T-cell (primary cell): ENCODE results near the gene TET2. TPM values are rescaled to one million over a fixed set of nuclear protein-coding genes. Genes with fewer than 3 reads are reported as not detected.

Source experiments
- ATAC-seq, 4 experiments: fragments of 200-7000 bp in 3 of 4; fragments of 150-1000 bp in 1 of 4; cut with Tn5 transposase; replicated peaks in 1 of 4; 1 replicate in 3 of 4; 2 replicates in 1 of 4; pipeline ENCODE4 v1.10.0; 2021; ENCODE audit warnings: moderate library complexity in 3 of 4, mild to moderate bottlenecking in 2 of 4, moderate number of reproducible peaks in 1 of 4
- CTCF ChIA-PET, 2 donors: fragments of 300-600 bp; sonication (Branson Sonifier 250); formaldehyde crosslinking; loops; one replicate each; lab custom pipeline; 2022; ENCODE audit warnings: antibody characterized with exemption in 2 of 2; lab: Charles Lee
- POLR2A ChIA-PET, 2 donors: fragments of 300-600 bp; sonication (Branson Sonifier 250); formaldehyde crosslinking; loops; one replicate each; lab custom pipeline; 2022; ENCODE audit warnings: antibody characterized with exemption in 2 of 2; lab: Charles Lee
- DNase-seq, 35 experiments: peaks; one replicate each; pipeline versions ENCODE4 v3.0.0 to v3.0.0-alpha.2; 2013 to 2023
- H3K27ac ChIP-seq: one replicate; pipeline ENCODE4 v1.5.1; 2013; ENCODE audit warnings: low read length
- H3K27me3 ChIP-seq, 2 experiments: replicated peaks in 1 of 2; 1 replicate in 1 of 2; 2 replicates in 1 of 2; pipeline versions ENCODE4 v1.6.1 to v1.7.0; 2013; ENCODE audit warnings: low read length in 1 of 2, mixed read lengths in 1 of 2; ENCODE audit not compliant: control insufficient read depth in 2 of 2, insufficient read depth in 2 of 2; ENCODE audit errors: extremely low read depth in 1 of 2
- H3K36me3 ChIP-seq, 2 donors: 1 replicate in 1 of 2; 2 replicates in 1 of 2; pipeline versions ENCODE4 v1.6.1 to v1.7.0; 2013; ENCODE audit warnings: low read length in 1 of 2; ENCODE audit not compliant: control insufficient read depth in 2 of 2, insufficient read depth in 1 of 2; ENCODE audit errors: extremely low read depth in 1 of 2
- H3K4me1 ChIP-seq, 2 experiments: 1 replicate in 1 of 2; 2 replicates in 1 of 2; pipeline versions ENCODE4 v1.6.1 to v1.7.0; 2013; ENCODE audit warnings: low read length in 2 of 2, mixed read lengths in 1 of 2; ENCODE audit not compliant: insufficient read depth in 2 of 2, control insufficient read depth in 1 of 2; ENCODE audit errors: extremely low read depth in 1 of 2
- H3K4me3 ChIP-seq, 2 donors: 1 replicate in 1 of 2; 2 replicates in 1 of 2; pipeline versions ENCODE4 v1.5.1 to v1.7.0; 2013; ENCODE audit warnings: mild to moderate bottlenecking in 2 of 2, low read length in 1 of 2, moderate library complexity in 1 of 2; ENCODE audit not compliant: control insufficient read depth in 1 of 2; ENCODE audit errors: extremely low read depth in 1 of 2
- H3K9me3 ChIP-seq: 2 replicates; pipeline ENCODE4 v1.7.0; 2013
- H3K27ac Mint-ChIP-seq, 2 donors: one replicate each; pipeline ENCODE4 v1.8.0; 2020 to 2021; ENCODE audit warnings: mild to moderate bottlenecking in 2 of 2, mixed read lengths in 2 of 2
- H3K27me3 Mint-ChIP-seq, 2 donors: one replicate each; pipeline ENCODE4 v1.8.0; 2021 to 2022; ENCODE audit warnings: mixed read lengths in 2 of 2
- H3K36me3 Mint-ChIP-seq: one replicate; pipeline ENCODE4 v1.8.0; 2021; ENCODE audit warnings: mixed read lengths
- H3K4me1 Mint-ChIP-seq, 3 donors: one replicate each; pipeline ENCODE4 v1.8.0; 2020 to 2022; ENCODE audit warnings: mixed read lengths in 3 of 3, mild to moderate bottlenecking in 1 of 3
- H3K4me3 Mint-ChIP-seq, 3 donors: one replicate each; pipeline ENCODE4 v1.8.0; 2020 to 2022; ENCODE audit warnings: mild to moderate bottlenecking in 3 of 3, mixed read lengths in 3 of 3, moderate library complexity in 3 of 3
- H3K9me3 Mint-ChIP-seq, 3 donors: one replicate each; pipeline ENCODE4 v1.8.0; 2020 to 2022; ENCODE audit warnings: mixed read lengths in 3 of 3
- WGBS: methylation state at CpG from one replicate; pipeline ENCODE4 v1.1.5; 2013; ENCODE audit warnings: missing lambda C conversion rate; ENCODE audit not compliant: insufficient coverage; 5-methylcytosine and 5-hydroxymethylcytosine counted together
- total RNA-seq, 35 experiments: library from RNA in 6 of 35; stranded (reverse) in 6 of 35; fragments of 120-200 nt in 1 of 35; gene quantifications; one replicate each; pipeline versions ENCODE4 v1.2.1 to v1.2.4 and lab custom pipeline; 2013 to 2026

Gene TET2
- total RNA-seq, 5 donors from 2014 or later (not counting 1 experiment from before 2014, with no cell fraction given): 17.0 to 41.9 (median 18.6) TPM

DNA sequence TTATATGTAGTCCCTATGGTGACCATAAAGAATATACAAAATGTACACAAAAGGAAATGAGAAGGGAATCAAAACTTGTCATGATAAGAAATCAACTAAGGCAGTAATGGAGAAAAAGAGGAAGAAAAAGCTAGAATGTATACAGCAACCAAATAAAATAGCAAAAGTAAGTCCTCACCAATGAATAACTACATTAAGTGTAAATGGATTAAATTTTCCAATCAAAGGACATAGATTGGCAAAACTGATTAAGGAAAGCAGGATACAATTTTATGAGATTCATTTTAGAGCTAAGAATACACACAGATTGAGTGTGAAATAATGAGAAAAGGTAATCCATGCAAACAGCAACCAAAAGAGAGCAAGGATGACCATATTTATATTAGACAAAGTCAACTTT, 157.4 kb downstream of the TET2 start:
- H3K36me3 Mint-ChIP-seq: peaks cover 30% of the 10 kb centered on the region
- Histone ChIP-seq H3K27ac (no peak overlapping the region), H3K4me1 (no peaks in the 10 kb centered on the region), H3K27me3 (no peaks in the 10 kb centered on the region), H3K4me3 (no peak overlapping the region), H3K36me3 (no peaks in the 10 kb centered on the region), H3K9me3 (peaks cover 2% of the 10 kb centered on the region)
- peaks cover 6% of the 10 kb centered on the region in 3 donors for H3K4me1 Mint-ChIP-seq
- POLR2A ChIA-PET: no interaction called here
- ATAC-seq: no peak
- CTCF ChIA-PET: no interaction called here
- H3K4me3 Mint-ChIP-seq: no peak overlapping the region
- no peaks in the 10 kb centered on the region for H3K27me3 Mint-ChIP-seq
- DNase-seq: no peak
- H3K9me3 Mint-ChIP-seq: peaks cover 24 to 39% (median 25%) of the 10 kb centered on the region in 3 donors
- no peak overlapping the region for H3K27ac Mint-ChIP-seq

- CTCF ChIA-PET: no interaction called here
- peaks cover 17 to 34% (median 19%) of the 10 kb centered on the region in 3 donors for H3K9me3 Mint-ChIP-seq
- peaks cover 6% of the 10 kb centered on the region in 3 donors for H3K4me1 Mint-ChIP-seq
- H3K4me3 Mint-ChIP-seq: no peak overlapping the region
- WGBS: 38% methylated on average over 2 of the region's 5 CpGs
- H3K27ac ChIP-seq: no peak overlapping the region
- peaks cover 20% of the 10 kb centered on the region for H3K36me3 Mint-ChIP-seq
- no peaks in the 10 kb centered on the region for H3K27me3 Mint-ChIP-seq
- H3K27me3 ChIP-seq: no peaks in the 10 kb centered on the region
- H3K4me3 ChIP-seq: no peak overlapping the region
- no peaks in the 10 kb centered on the region for H3K4me1 ChIP-seq
- H3K27ac Mint-ChIP-seq: no peak overlapping the region
- H3K9me3 ChIP-seq: peaks cover 2% of the 10 kb centered on the region
- POLR2A ChIA-PET: no interaction called here
- ATAC-seq: no peak
- no peaks in the 10 kb centered on the region for H3K36me3 ChIP-seq
- no peak for DNase-seq
These were observed 158.6 kb downstream of the TET2 start for GRCh38 chr4:105305019-105305836.

- Histone ChIP-seq H3K36me3 (no peaks in the 10 kb centered on the region), H3K27ac (no peak overlapping the region), H3K4me1 (no peaks in the 10 kb centered on the region), H3K4me3 (no peak overlapping the region), H3K27me3 (no peaks in the 10 kb centered on the region), H3K9me3 (peaks cover 2% of the 10 kb centered on the region)
- peaks cover 13% of the 10 kb centered on the region for H3K36me3 Mint-ChIP-seq
- peaks cover 16 to 32% (median 21%) of the 10 kb centered on the region in 3 donors for H3K9me3 Mint-ChIP-seq
- peak overlapping the region in 1 of 3 donors; percentile 8 for H3K4me3 Mint-ChIP-seq
- no CpG with 5 or more reads among the region's 5 CpGs for WGBS
- POLR2A ChIA-PET: interaction anchor here in 1 of 2 donors (0.6 kb wide), 1 partner anchor 30 kb away, joined by 3 read pairs; no protein-coding TSS in a partner anchor
- peak; percentile 40 to 87 (median 64) for ATAC-seq
- CTCF ChIA-PET: no interaction called here
- peak in 3 of 35 experiments; percentile 4 to 25 (median 5) for DNase-seq
- peak overlapping the region in 1 of 2 donors; percentile 7 for H3K27ac Mint-ChIP-seq
- no peaks in the 10 kb centered on the region for H3K27me3 Mint-ChIP-seq
- peaks cover 6% of the 10 kb centered on the region in 3 donors for H3K4me1 Mint-ChIP-seq
These were observed 159.6 kb downstream of the TET2 start for GRCh38 chr4:105306158-105306781.

GRCh38 chr4:105306820-105307219, 160.1 kb downstream of the TET2 start:
- no peak for ATAC-seq
- Mint-ChIP-seq H3K9me3 (peaks cover 17 to 33% (median 21%) of the 10 kb centered on the region in 3 donors), H3K27ac (no peak overlapping the region), H3K27me3 (no peaks in the 10 kb centered on the region), H3K4me1 (peaks cover 6% of the 10 kb centered on the region in 3 donors), H3K36me3 (peaks cover 13% of the 10 kb centered on the region), H3K4me3 (no peak overlapping the region)
- Histone ChIP-seq H3K4me3 (no peak overlapping the region), H3K4me1 (no peaks in the 10 kb centered on the region), H3K36me3 (no peaks in the 10 kb centered on the region), H3K27me3 (no peaks in the 10 kb centered on the region), H3K9me3 (peaks cover 2% of the 10 kb centered on the region), H3K27ac (no peak overlapping the region)
- POLR2A ChIA-PET: interaction anchor here in 1 of 2 donors (0.6 kb wide), 1 partner anchor 30 kb away, joined by 3 read pairs; no protein-coding TSS in a partner anchor
- no peak for DNase-seq
- CTCF ChIA-PET: no interaction called here
- 60% methylated on average over 1 of the region's 3 CpGs for WGBS

- Mint-ChIP-seq H3K27me3 (no peaks in the 10 kb centered on the region), H3K4me3 (no peak overlapping the region), H3K9me3 (peaks cover 11 to 17% (median 15%) of the 10 kb centered on the region in 3 donors), H3K27ac (no peak overlapping the region), H3K36me3 (peaks cover 42% of the 10 kb centered on the region), H3K4me1 (no peaks in the 10 kb centered on the region)
- H3K36me3 ChIP-seq: no peaks in the 10 kb centered on the region
- no peaks in the 10 kb centered on the region for H3K27me3 ChIP-seq
- H3K4me3 ChIP-seq: no peak overlapping the region
- ATAC-seq (no peak), DNase-seq (no peak)
- no peaks in the 10 kb centered on the region for H3K9me3 ChIP-seq
- WGBS: 100% methylated on average over 1 of the region's 1 CpG
- no peak overlapping the region for H3K27ac ChIP-seq
- CTCF ChIA-PET: no interaction called here
- no peaks in the 10 kb centered on the region for H3K4me1 ChIP-seq
- POLR2A ChIA-PET: interaction anchor here in 1 of 2 donors (0.7 kb wide), 1 partner anchor 220 kb away, joined by 9 read pairs; no protein-coding TSS in a partner anchor
These were observed 171.8 kb downstream of the TET2 start for GRCh38 chr4:105318486-105318885.

DNA sequence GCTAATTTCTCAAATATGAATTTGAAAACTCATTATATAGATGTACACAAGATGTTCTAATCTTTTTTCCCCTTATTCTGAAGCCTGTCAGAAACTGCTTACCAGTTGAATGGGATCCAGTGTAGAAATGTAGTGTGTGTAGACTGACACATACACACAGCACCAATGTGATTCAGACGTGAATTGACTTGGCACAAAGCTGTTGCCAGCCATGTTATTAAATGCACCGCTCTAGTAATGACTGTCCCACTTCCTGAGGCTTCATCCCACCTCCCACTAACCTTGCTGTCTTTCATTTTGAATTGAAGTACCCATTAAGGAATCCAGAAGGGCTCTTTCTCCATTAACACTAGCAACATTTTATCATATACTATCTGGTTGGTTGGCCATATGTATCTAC, 180.5 kb downstream of the TET2 start:
- no peak overlapping the region for H3K27ac Mint-ChIP-seq
- ChIA-PET CTCF (interaction anchor here in 1 of 2 donors (0.5 kb wide), 1 partner anchor 416 kb away, joined by 5 read pairs; no protein-coding TSS in a partner anchor), POLR2A (no interaction called here)
- DNase-seq (no peak), ATAC-seq (no peak)
- no peak overlapping the region for H3K4me3 Mint-ChIP-seq
- 0% methylated on average over 1 of the region's 2 CpGs for WGBS
- no peak overlapping the region for H3K27ac ChIP-seq
- no peaks in the 10 kb centered on the region for H3K36me3 ChIP-seq
- H3K27me3 ChIP-seq: no peaks in the 10 kb centered on the region
- H3K36me3 Mint-ChIP-seq: peaks cover 3% of the 10 kb centered on the region
- peaks cover 10 to 12% (median 12%) of the 10 kb centered on the region in 3 donors for H3K4me1 Mint-ChIP-seq
- H3K9me3 Mint-ChIP-seq: no peaks in the 10 kb centered on the region
- H3K4me3 ChIP-seq: no peak overlapping the region
- peaks cover 0 to 6% of the 10 kb centered on the region in 2 experiments for H3K4me1 ChIP-seq
- no peaks in the 10 kb centered on the region for H3K27me3 Mint-ChIP-seq
- H3K9me3 ChIP-seq: no peaks in the 10 kb centered on the region
